Stimulated activated CD4-positive, alpha-beta T cell treated with anti-CD3 and anti-CD28 coated beads, TNF-alpha, amount 100 ng/mL, for 24 hours (primary cell): Measurements from ENCODE around the gene STRN.
"Not testable (repeated sequence)": the region's sequence is repeated elsewhere in the genome, so short reads cannot be mapped to it uniquely, and the experiment has no call there.

ENCODE experiments used
- DNase-seq, 3 experiments: peaks; one replicate each; pipeline ENCODE4 v3.0.0-alpha.2; 2020; ENCODE audit warnings: low read depth in 3 of 3

STRN gene

GRCh38 chr2:36839976-36840617 lies 126.2 kb downstream of the STRN start:
- no peak for DNase-seq

DNA sequence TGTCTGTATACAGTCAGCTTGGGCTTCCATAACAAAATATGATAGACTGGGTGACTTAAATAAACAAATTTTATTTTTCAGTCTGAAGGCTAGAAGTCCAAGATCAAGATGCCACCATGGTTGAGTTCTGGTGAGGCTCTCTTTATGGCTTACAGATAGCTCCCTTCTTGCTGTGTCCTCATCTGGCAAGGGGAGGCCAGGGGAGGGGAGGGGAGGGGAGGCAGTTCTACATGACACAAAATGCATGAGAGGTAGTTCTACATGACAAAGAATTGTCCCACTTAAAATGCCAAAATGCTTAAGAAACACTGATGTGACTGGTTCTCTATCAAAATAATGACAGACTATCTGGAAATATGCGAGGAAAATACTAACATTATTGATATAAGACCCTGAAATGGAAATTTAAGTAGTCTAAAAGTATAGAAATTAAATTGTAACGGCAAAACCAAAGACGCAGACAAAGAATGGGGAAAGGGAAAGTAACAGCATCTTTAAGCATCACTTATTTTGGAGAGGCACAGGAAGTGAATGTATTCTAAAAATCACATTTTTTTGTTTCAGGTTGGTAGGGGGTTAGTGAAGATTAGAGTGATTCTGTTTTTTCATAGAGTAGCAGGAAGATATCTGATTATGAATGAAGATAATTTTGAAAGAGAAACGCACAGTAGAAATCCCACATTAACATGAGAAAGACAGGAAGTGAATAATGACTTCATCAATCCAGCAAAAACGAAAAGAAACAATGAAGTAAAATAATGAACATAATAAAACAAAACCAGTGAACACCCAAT lies 131.4 kb downstream of the STRN start:
- DNase-seq, result no peak

DNA sequence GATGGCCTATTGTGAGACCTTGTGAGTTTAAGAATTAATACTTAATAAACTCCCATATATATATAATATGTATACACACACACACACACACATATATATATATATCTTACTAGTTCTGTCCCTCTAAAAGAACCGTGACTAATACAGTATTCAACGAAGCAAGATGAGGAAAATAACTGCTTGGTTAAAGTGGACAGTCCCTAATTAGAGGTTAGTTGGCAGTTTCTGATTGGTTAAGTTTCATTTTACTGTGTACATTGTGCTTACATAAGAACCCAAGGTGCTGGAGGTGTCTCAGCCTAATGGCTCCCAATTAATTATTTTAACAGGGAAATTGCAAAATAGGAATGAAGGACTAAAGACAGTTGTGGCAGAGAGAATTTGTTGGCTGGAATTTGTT lies 132.1 kb downstream of the STRN start:
- DNase-seq, result no peak

DNA sequence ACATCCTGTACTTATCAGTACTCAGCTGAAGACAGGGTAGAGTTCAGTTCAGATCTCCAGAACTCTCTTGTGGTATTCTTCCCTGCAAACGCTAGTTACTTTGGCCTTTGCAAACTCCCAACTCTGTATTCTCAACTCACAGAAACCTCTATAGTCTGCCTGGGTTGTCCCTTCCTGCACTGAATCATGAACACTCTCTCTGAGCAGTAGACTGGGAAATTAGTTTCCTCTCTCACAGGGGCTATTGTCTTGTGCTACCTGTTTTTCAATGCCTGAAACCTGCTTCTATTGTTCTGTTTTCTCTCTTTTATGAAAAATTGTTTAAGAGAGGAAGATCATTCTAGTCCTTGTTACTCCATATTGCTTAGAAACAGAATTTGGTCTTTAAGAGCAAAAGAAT lies 135.2 kb downstream of the STRN start:
- no peak for DNase-seq

GRCh38 chr2:36824683-36825082 lies 141.7 kb downstream of the STRN start:
- DNase-seq, result not testable (repeated sequence)

GRCh38 chr2:36824273-36824672 lies 142.1 kb downstream of the STRN start:
- no peak for DNase-seq

DNA sequence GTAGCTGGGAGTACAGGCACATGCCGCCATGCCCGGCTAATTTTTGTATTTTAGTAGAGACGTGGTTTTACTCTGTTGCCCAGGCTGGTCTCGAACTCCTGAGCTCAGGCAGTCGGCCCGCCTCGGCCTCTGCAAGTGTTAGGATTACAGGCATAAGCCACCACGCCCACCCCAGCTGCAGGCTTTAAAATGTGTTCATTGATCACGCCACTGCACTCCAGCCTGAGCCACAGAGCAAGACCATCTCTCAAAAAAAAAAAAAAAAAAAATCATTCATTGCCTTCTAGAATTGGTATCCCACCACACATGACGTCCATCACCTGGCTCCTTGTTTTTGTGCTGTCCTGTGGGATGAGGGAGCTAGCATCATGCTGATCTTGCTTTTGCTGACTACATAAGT lies 142.5 kb downstream of the STRN start:
- no peak for DNase-seq

- no peak for DNase-seq
These were observed 145.3 kb downstream of the STRN start for GRCh38 chr2:36820942-36821605.

GRCh38 chr2:36819095-36819711 lies 147.1 kb downstream of the STRN start:
- DNase-seq, result no peak

DNA sequence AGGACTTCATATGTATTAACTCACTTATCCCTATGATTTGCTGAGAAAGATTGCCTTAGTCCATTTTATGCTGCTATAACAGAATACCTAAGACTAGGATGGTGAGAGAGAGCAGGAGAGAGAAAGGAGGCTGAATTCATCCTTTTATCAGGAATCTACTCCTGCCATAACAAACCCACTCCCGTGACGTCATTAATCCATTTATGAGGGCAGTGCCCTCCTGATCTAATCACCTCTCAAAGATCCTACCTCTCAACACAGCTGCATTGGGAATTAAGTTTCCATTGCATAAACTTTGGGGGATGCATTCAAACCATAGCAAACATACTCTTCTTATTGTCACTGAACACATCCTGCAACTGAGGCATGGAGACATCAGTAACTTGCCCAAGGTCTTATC lies 147.8 kb downstream of the STRN start:
- no peak for DNase-seq

- no peak for DNase-seq
These were observed 154.1 kb downstream of the STRN start for GRCh38 chr2:36812196-36812595.

DNA sequence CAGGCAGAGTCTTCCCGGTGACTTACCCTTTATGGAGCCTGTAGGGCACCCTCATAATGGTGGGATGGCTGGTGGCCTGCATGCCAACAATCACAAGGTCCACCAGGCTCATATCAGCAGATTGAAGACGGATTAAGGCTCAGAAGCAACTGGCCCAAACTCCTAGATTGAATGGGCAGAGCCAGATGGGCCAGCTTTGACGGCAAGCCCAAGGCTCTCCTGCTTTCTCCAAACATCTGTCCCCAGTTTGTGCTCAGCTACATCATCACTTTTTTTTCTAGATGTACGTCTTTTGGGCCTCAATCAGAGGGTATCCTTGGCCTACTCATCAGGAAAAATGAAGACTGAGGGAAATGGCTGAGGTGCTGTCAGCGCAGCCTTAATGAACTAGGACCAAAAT lies 155.3 kb downstream of the STRN start:
- DNase-seq, result no peak

DNA sequence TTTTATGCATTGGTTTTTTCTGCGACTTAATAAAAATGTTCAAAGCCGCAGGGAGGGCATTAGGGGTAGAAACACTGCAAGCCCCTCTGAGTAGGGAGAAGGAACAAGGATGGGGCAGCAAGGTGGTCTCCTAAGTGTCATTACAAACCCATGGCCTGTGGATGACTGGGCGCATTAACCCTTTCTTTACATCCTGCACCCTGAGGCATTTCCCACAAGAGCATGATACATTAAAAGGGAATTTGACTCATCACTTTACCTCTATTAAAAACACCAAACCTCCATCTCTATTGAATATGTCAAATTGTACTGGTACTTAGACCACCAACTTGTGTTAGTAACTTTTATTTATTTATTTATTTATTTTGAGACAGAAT lies 157.3 kb downstream of the STRN start:
- DNase-seq, result no peak

DNA sequence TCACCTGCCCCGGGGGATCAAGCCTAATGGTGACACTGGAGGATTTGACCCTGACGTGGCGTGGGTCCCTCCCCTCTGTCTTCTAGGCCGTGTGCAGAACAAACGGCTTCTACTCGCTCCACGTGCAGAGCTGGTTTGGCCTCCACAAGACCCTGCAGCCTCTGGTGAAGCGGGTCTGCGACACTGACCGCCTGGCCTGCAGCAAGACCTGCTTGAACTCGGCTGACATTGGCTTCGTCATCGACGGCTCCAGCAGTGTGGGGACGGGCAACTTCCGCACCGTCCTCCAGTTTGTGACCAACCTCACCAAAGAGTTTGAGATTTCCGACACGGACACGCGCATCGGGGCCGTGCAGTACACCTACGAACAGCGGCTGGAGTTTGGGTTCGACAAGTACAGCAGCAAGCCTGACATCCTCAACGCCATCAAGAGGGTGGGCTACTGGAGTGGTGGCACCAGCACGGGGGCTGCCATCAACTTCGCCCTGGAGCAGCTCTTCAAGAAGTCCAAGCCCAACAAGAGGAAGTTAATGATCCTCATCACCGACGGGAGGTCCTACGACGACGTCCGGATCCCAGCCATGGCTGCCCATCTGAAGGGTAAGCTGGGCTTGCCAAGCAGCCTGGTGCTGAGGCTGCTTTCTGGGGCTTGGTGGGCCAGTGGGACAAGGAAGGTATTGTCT lies 157.8 kb downstream of the STRN start:
- no peak for DNase-seq

DNA sequence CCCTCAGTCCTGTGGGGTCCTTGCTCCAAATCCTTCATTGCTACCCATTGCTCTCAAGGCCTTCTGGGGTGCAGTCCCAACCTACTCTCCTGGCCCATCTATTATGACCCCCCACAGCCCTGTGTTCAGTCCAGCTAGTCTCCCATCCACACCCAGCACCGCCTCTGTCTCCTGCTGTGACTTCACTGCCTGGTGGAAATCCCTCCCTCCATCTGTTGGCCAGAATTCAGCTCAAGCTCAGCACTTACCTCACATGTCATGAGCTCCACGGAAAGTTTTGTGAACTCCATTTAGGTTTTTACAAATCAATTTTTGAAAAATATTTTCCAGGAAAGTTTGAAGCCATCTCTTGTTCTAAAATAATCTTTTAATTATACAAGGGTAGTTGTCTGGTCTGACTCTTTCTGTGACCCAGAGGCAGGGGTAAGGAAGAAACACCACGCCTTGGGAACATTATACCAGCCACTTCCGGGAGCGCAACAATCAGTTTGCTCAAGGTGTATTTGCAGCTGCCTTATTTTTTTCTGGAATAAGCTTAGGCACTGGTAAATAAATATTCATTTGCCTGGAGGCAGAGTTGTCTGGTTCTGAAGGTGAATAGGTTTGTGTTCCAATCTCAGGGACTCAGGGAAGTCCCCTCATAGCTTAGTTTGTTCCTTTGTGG lies 159.0 kb downstream of the STRN start:
- no peak for DNase-seq

- no peak for DNase-seq
These were observed 160.6 kb downstream of the STRN start for GRCh38 chr2:36805635-36806224.

GRCh38 chr2:36802952-36803351 lies 163.4 kb downstream of the STRN start:
- no peak for DNase-seq

GRCh38 chr2:36801088-36801487 lies 165.2 kb downstream of the STRN start:
- no peak for DNase-seq

DNA sequence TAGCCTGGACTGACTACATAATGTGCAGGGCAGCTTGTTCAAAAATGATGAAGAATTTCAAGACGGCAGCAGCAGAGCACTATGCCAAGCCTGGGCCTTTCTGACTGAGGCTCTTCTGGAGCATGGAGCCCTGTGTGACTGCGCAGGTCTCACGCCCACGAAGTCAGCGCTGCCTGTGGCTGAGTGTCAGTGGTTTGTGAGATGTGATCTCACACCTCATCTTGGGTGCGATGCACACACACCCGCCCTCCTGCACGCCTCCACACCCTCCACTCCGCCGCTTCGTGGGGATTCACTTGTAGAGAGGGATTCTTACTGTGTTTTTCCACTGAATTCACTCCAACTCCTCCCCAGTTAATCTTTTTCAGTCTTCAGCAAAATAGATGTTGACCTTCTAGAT lies 166.0 kb downstream of the STRN start:
- DNase-seq, result peak; percentile 12 to 64 (median 27)

DNA sequence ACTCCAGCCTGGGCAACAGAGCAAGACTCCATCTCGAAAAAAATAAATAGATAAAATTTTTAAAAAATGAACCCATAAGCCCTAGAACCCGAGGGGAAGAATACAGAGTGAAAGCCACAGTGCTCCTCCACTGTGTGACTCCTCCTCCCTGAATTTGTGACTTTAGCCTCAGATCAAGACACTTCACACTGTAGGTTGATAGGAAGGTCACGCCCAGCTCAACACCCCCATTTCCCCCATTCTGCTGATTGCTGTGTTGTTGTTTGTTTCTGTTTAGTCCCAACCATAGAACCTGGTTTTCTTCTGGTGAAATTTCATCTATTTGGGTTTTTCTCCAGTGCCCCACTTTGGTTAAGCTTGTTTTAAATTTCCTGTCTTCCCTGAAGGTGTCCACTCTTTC lies 167.6 kb downstream of the STRN start:
- no peak for DNase-seq
